NT2/D1 (cell line): Measurements from ENCODE around the gene GEN1.

Source experiments
- DNase-seq: peaks from one replicate; pipeline ENCODE4 v3.0.0-alpha.2; 2011; ENCODE audit warnings: low read depth, low spot score
- H3K27me3 ChIP-seq: 2 replicates; pipeline ENCODE4 v1.6.0; 2011; ENCODE audit warnings: mild to moderate bottlenecking; ENCODE audit not compliant: insufficient read length, insufficient read depth
- H3K36me3 ChIP-seq: 2 replicates; pipeline ENCODE4 v1.6.1; 2011; ENCODE audit warnings: mild to moderate bottlenecking, low read length, mixed read lengths; ENCODE audit not compliant: insufficient read depth, insufficient read length
- H3K4me1 ChIP-seq: 2 replicates; pipeline ENCODE4 v1.5.1; 2011; ENCODE audit not compliant: insufficient read depth, insufficient read length
- H3K4me3 ChIP-seq: 2 replicates; pipeline ENCODE4 v1.5.1; 2011; ENCODE audit warnings: low read depth; ENCODE audit not compliant: insufficient read length
- H3K9ac ChIP-seq: 2 replicates; pipeline ENCODE4 v1.6.0; 2011; ENCODE audit warnings: low read depth; ENCODE audit not compliant: insufficient read length
- H3K9me3 ChIP-seq: 2 replicates; pipeline ENCODE4 v1.5.1; 2011; ENCODE audit warnings: mild to moderate bottlenecking, low read length; ENCODE audit not compliant: insufficient read depth
- SUZ12 ChIP-seq: IDR thresholded peaks from 2 replicates; pipeline ENCODE4 v1.6.1; 2011; ENCODE audit not compliant: insufficient read length, insufficient read depth; ENCODE audit errors: extremely low read depth
- YY1 ChIP-seq: IDR thresholded peaks from 2 replicates; pipeline ENCODE4 v1.6.1; 2011; ENCODE audit not compliant: insufficient read length, insufficient read depth
- ZNF274 ChIP-seq: IDR thresholded peaks from 2 replicates; pipeline ENCODE4 v1.6.1; 2011; ENCODE audit warnings: mild to moderate bottlenecking, low read depth, low read length

Gene GEN1

GRCh38 chr2:17813010-17813741, 59.2 kb downstream of the GEN1 start:
- H3K4me1 ChIP-seq, result peaks cover 2% of the 10 kb centered on the region
- TF ChIP-seq YY1 (no peak), SUZ12 (no peak), ZNF274 (no peak)
- no peak for DNase-seq
- no peaks in the 10 kb centered on the region for H3K27me3 ChIP-seq
- H3K36me3 ChIP-seq, result no peaks in the 10 kb centered on the region
- H3K9ac ChIP-seq, result no peak overlapping the region
- no peaks in the 10 kb centered on the region for H3K9me3 ChIP-seq
- no peak overlapping the region for H3K4me3 ChIP-seq

GRCh38 chr2:17813742-17814473, 60.0 kb downstream of the GEN1 start:
- DNase-seq, result no peak
- no peaks in the 10 kb centered on the region for H3K36me3 ChIP-seq
- H3K4me1 ChIP-seq, result peaks cover 2% of the 10 kb centered on the region
- H3K9me3 ChIP-seq, result no peaks in the 10 kb centered on the region
- no peak overlapping the region for H3K9ac ChIP-seq
- no peak overlapping the region for H3K4me3 ChIP-seq
- TF ChIP-seq YY1 (no peak), ZNF274 (no peak), SUZ12 (no peak)
- no peaks in the 10 kb centered on the region for H3K27me3 ChIP-seq

DNA sequence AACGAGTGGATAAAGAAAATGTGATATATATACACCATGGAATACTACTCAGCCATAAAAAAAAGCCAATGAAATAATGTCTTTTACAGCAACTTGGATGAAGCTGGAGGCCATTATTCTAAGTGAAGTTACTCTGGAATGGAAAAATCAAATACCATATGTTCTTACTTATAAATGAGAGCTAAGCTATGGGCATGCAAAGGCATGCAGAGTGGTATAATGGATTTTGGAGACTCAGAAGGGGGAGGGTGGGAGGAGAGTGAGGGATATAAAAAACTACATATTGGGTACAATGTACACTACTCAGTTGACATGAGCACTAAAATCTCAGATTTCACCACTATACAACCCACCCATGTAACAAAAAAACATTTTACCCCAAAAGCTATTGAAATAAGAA, 60.7 kb downstream of the GEN1 start:
- DNase-seq, result no peak
- Histone ChIP-seq H3K9ac (no peak overlapping the region), H3K4me3 (no peak overlapping the region), H3K9me3 (no peaks in the 10 kb centered on the region), H3K36me3 (no peaks in the 10 kb centered on the region), H3K27me3 (no peaks in the 10 kb centered on the region), H3K4me1 (peaks cover 2% of the 10 kb centered on the region)
- no peak for TF ChIP-seq YY1

DNA sequence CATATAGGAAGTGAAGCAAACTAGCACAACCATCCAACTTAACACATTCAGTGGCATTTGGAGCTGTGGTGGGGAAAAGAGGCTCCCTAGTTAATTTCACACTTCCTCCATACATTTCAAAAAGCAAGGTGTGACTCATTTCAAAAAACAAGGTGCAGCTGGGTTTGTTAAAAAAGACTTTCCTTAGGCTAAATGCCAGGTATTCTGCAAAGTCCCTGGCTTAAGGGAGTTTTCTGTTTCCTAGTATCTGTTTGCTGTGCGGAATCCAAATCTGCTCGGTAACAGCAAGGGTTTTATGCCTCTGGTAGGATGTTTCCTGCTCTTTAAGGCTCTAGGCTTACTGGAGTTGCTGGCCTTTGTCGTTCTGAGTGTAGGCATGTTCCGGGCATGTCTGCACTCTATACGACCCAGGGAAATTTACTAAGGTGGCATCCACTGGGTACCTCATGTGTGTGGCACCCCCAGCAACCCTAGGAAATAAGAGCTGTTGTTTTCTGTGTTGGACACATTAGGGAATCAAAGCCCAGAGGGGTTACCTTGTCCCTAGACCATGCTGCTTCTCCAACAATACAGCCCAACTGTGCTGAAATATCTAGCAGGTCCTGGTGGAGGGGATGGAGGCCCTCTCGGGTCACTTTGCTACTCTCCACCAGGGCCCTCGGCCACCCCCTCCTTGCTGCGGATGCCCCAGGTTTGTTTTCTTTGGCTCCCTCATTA, 61.7 kb downstream of the GEN1 start:
- no peaks in the 10 kb centered on the region for H3K27me3 ChIP-seq
- H3K4me1 ChIP-seq, result peaks cover 2% of the 10 kb centered on the region
- H3K36me3 ChIP-seq, result no peaks in the 10 kb centered on the region
- TF ChIP-seq SUZ12 (no peak), ZNF274 (no peak), YY1 (no peak)
- H3K9me3 ChIP-seq, result no peaks in the 10 kb centered on the region
- no peak for DNase-seq
- no peak overlapping the region for H3K4me3 ChIP-seq
- no peak overlapping the region for H3K9ac ChIP-seq

DNA sequence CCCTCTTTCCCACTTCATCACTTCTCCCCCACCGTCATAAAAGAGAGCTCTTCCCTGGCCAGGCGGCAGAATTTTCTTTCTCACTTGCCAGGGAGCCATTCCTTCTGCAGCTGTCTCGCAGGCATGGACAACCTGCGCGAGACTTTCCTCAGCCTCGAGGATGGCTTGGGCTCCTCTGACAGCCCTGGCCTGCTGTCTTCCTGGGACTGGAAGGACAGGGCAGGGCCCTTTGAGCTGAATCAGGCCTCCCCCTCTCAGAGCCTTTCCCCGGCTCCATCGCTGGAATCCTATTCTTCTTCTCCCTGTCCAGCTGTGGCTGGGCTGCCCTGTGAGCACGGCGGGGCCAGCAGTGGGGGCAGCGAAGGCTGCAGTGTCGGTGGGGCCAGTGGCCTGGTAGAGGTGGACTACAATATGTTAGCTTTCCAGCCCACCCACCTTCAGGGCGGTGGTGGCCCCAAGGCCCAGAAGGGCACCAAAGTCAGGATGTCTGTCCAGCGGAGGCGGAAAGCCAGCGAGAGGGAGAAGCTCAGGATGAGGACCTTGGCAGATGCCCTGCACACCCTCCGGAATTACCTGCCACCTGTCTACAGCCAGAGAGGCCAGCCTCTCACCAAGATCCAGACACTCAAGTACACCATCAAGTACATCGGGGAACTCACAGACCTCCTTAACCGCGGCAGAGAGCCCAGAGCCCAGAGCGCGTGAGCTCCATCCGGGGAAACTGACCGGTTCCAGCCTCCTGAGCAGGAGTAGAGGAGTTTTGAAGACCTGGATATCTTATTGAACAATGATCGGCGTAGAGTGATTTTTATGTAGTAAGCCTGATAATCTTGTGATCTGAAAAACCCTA, 62.7 kb downstream of the GEN1 start, which contains the start of gene MSGN1:
TSS of gene MSGN1 (plus strand) at position 65 of the 850 bp plus-strand sequence. CDS start at position 124, 59 bp downstream.
- Histone ChIP-seq H3K27me3 (no peaks in the 10 kb centered on the region), H3K4me1 (no peaks in the 10 kb centered on the region), H3K9me3 (no peaks in the 10 kb centered on the region), H3K9ac (no peak within 1 kb of the TSS), H3K36me3 (no peaks in the 10 kb centered on the region), H3K4me3 (no peak within 1 kb of the TSS)
- DNase-seq, result no peak
- TF ChIP-seq ZNF274 (no peak), YY1 (no peak), SUZ12 (no peak)

- Histone ChIP-seq H3K9ac (no peak overlapping the region), H3K9me3 (no peaks in the 10 kb centered on the region), H3K4me3 (no peak overlapping the region), H3K36me3 (no peaks in the 10 kb centered on the region), H3K4me1 (no peaks in the 10 kb centered on the region), H3K27me3 (no peaks in the 10 kb centered on the region)
- TF ChIP-seq YY1 (no peak), ZNF274 (no peak)
- no peak for DNase-seq
Measured at GRCh38 chr2:17818235-17818815, 64.4 kb downstream of the GEN1 start.
